H1 (cell line): ENCODE results near the gene TRABD2B. TPM values are rescaled to one million over a fixed set of nuclear protein-coding genes. Genes with fewer than 3 reads are reported as not detected.
A peak's percentile ranks its signal among the peaks of the same experiment; 100 is the strongest.

Source experiments
- CTCF ChIA-PET: fragments of 300-600 bp; sonication (Branson Sonifier 250); formaldehyde crosslinking; loops from one replicate; lab custom pipeline; 2021; ENCODE audit not compliant: partially characterized antibody; lab: Charles Lee
- POLR2A ChIA-PET: fragments of 300-600 bp; sonication (Branson Sonifier 250); formaldehyde crosslinking; loops from one replicate; lab custom pipeline; 2021; ENCODE audit warnings: inconsistent platforms; ENCODE audit not compliant: partially characterized antibody; lab: Charles Lee
- DNase-seq, 2 experiments: peaks; one replicate each; pipeline versions ENCODE4 v3.0.0 to v3.0.0-alpha.2; 2010 to 2022; ENCODE audit warnings: low spot score in 2 of 2, low read depth in 1 of 2, mixed read lengths in 1 of 2
- FAIRE-seq: peaks from 2 replicates; lab custom pipeline; 2011; peaks lifted over from hg19 to GRCh38; lab: Jason Lieb, UNC
- H2AFZ ChIP-seq: 2 replicates; pipeline ENCODE4 v1.8.1; 2012; ENCODE audit warnings: low read length, inconsistent platforms
- H2AK5ac ChIP-seq: 2 replicates; pipeline ENCODE4 v1.6.1; 2013; ENCODE audit warnings: low read depth, low read length
- H2BK120ac ChIP-seq: replicated peaks from 2 replicates; pipeline ENCODE3; 2013; ENCODE audit warnings: low read depth, low read length, inconsistent platforms
- H2BK12ac ChIP-seq: 2 replicates; pipeline ENCODE4 v1.6.1; 2013; ENCODE audit warnings: low read depth, low read length
- H2BK15ac ChIP-seq: 2 replicates; pipeline ENCODE4 v1.6.1; 2013; ENCODE audit warnings: low read length
- H2BK20ac ChIP-seq: 2 replicates; pipeline ENCODE4 v1.6.1; 2013; ENCODE audit warnings: low read length
- H2BK5ac ChIP-seq: 2 replicates; pipeline ENCODE4 v1.6.1; 2013; ENCODE audit warnings: low read depth, low read length
- H3K14ac ChIP-seq: 2 replicates; pipeline ENCODE4 v1.6.1; 2013; ENCODE audit warnings: inconsistent platforms; ENCODE audit not compliant: insufficient read length
- H3K18ac ChIP-seq: 2 replicates; pipeline ENCODE4 v1.6.1; 2013; ENCODE audit warnings: low read length; ENCODE audit errors: extremely low read depth
- H3K23ac ChIP-seq: 2 replicates; pipeline ENCODE4 v1.6.1; 2013; ENCODE audit warnings: inconsistent platforms; ENCODE audit not compliant: insufficient read length
- H3K23me2 ChIP-seq: 2 replicates; pipeline ENCODE4 v1.6.1; 2013; ENCODE audit warnings: low read depth, low read length
- H3K27ac ChIP-seq: 2 replicates; pipeline ENCODE4 v1.6.1; 2011; ENCODE audit warnings: low read depth, low read length, inconsistent platforms
- H3K27me3 ChIP-seq, 4 experiments: replicated peaks in 1 of 4; 1 replicate in 1 of 4; 2 replicates in 3 of 4; pipeline versions ENCODE4 v1.6.1 to v1.8.1; 2011 to 2013; ENCODE audit warnings: low read length in 3 of 4, mild to moderate bottlenecking in 3 of 4, inconsistent platforms in 2 of 4, mixed read lengths in 2 of 4, moderate library complexity in 1 of 4; ENCODE audit not compliant: control insufficient read depth in 3 of 4, insufficient read depth in 3 of 4; ENCODE audit errors: extremely low read depth in 1 of 4
- H3K36me3 ChIP-seq, 4 experiments: 2 replicates each; pipeline versions ENCODE4 v1.6.1 to v1.8.1; 2011 to 2013; ENCODE audit warnings: mild to moderate bottlenecking in 4 of 4, low read length in 3 of 4, moderate library complexity in 2 of 4, control low read depth in 1 of 4, inconsistent platforms in 1 of 4; ENCODE audit not compliant: insufficient read depth in 4 of 4, control insufficient read depth in 2 of 4
- H3K4ac ChIP-seq: replicated peaks from 2 replicates; pipeline ENCODE3; 2013; ENCODE audit warnings: low read length, low read depth, mixed read lengths, inconsistent platforms; ENCODE audit not compliant: insufficient read length
- H3K4me1 ChIP-seq, 4 experiments: replicated peaks in 1 of 4; 1 replicate in 1 of 4; 2 replicates in 3 of 4; pipeline versions ENCODE4 v1.6.1 to v1.8.1; 2011 to 2013; ENCODE audit warnings: low read length in 3 of 4, inconsistent platforms in 2 of 4, mixed read lengths in 1 of 4; ENCODE audit not compliant: insufficient read depth in 4 of 4, control insufficient read depth in 3 of 4
- H3K4me2 ChIP-seq, 2 experiments: 2 replicates each; pipeline versions ENCODE4 v1.6.1 to v1.8.1; 2011 to 2013; ENCODE audit warnings: low read depth in 2 of 2, low read length in 2 of 2, control low read depth in 1 of 2, inconsistent platforms in 1 of 2, mild to moderate bottlenecking in 1 of 2; ENCODE audit not compliant: insufficient read depth in 1 of 2
- H3K4me3 ChIP-seq, 4 experiments: fragments of 200-600, 300-600 bp in 1 of 4; sonication (generic), shearing (Covaris generic), sonication (Bioruptor Twin) in 1 of 4; 2 replicates each; pipeline versions ENCODE4 v1.5.1 to v1.8.1; 2011 to 2016; ENCODE audit warnings: low read length in 4 of 4, low read depth in 3 of 4, control low read depth in 2 of 4, inconsistent platforms in 2 of 4, mild to moderate bottlenecking in 2 of 4, mixed read lengths in 1 of 4, moderate library complexity in 1 of 4; ENCODE audit not compliant: insufficient read depth in 2 of 4; ENCODE audit errors: extremely low read depth in 1 of 4
- H3K56ac ChIP-seq: replicated peaks from 2 replicates; pipeline ENCODE3; 2013; ENCODE audit warnings: low read depth, mild to moderate bottlenecking, mixed read lengths, low read length, inconsistent platforms; ENCODE audit not compliant: insufficient read length
- H3K79me1 ChIP-seq: 2 replicates; pipeline ENCODE4 v1.6.1; 2013; ENCODE audit warnings: low read depth, low read length, control low read depth
- H3K79me2 ChIP-seq, 2 experiments: 2 replicates each; pipeline versions ENCODE4 v1.6.1 to v1.8.1; 2012 to 2013; ENCODE audit warnings: low read length in 2 of 2, mild to moderate bottlenecking in 2 of 2, inconsistent platforms in 1 of 2; ENCODE audit not compliant: insufficient read depth in 2 of 2, control insufficient read depth in 1 of 2
- H3K9ac ChIP-seq, 4 experiments: replicated peaks in 1 of 4; 1 replicate in 1 of 4; 2 replicates in 3 of 4; pipeline versions ENCODE4 v1.6.1 to v1.8.1; 2011 to 2013; ENCODE audit warnings: low read depth in 3 of 4, low read length in 3 of 4, control low read depth in 2 of 4, mild to moderate bottlenecking in 2 of 4, moderate library complexity in 2 of 4, inconsistent platforms in 1 of 4; ENCODE audit errors: extremely low read depth in 1 of 4
- H3K9me3 ChIP-seq, 2 experiments: 2 replicates each; pipeline versions ENCODE4 v1.6.1 to v1.8.1; 2012 to 2013; ENCODE audit warnings: mild to moderate bottlenecking in 2 of 2, moderate library complexity in 2 of 2, control low read depth in 1 of 2, inconsistent platforms in 1 of 2, low read depth in 1 of 2, low read length in 1 of 2, mixed read lengths in 1 of 2; ENCODE audit not compliant: insufficient read depth in 2 of 2
- H4K20me1 ChIP-seq, 2 experiments: replicated peaks in 1 of 2; 2 replicates each; pipeline versions ENCODE3 to v1.8.1; 2011 to 2013; ENCODE audit warnings: inconsistent platforms in 2 of 2, low read length in 2 of 2, mild to moderate bottlenecking in 1 of 2; ENCODE audit not compliant: insufficient read depth in 2 of 2, control insufficient read depth in 1 of 2
- H4K5ac ChIP-seq: 2 replicates; pipeline ENCODE4 v1.6.1; 2013; ENCODE audit warnings: low read length, low read depth, mixed read lengths, inconsistent platforms; ENCODE audit not compliant: insufficient read length
- H4K8ac ChIP-seq: 2 replicates; pipeline ENCODE4 v1.8.0; 2013; ENCODE audit warnings: mild to moderate bottlenecking, moderate library complexity, low read length, inconsistent platforms; ENCODE audit not compliant: insufficient read depth; ENCODE audit errors: extremely low read depth
- H4K91ac ChIP-seq: replicated peaks from 2 replicates; pipeline ENCODE3; 2013; ENCODE audit warnings: low read length, mixed read lengths, inconsistent platforms; ENCODE audit not compliant: insufficient read length
- ATF3 ChIP-seq: IDR thresholded peaks from 2 replicates; pipeline ENCODE4 v1.6.1; 2011; ENCODE audit warnings: low read depth, mild to moderate bottlenecking, low read length; ENCODE audit not compliant: insufficient read depth
- BRCA1 ChIP-seq: IDR thresholded peaks from 2 replicates; pipeline ENCODE4 v1.6.1; 2012; ENCODE audit warnings: low read depth, low read length, improper control_type of control experiment
- CHD1 ChIP-seq: IDR thresholded peaks from 2 replicates; pipeline ENCODE4 v1.6.1; 2012; ENCODE audit warnings: low read depth, low read length, improper control_type of control experiment
- HDAC6 ChIP-seq: IDR thresholded peaks from one replicate; pipeline ENCODE4 v1.7.1; 2012; ENCODE audit warnings: low read depth, mild to moderate bottlenecking, inconsistent platforms, low read length, moderate library complexity
- JUN ChIP-seq: IDR thresholded peaks from 2 replicates; pipeline ENCODE4 v1.6.1; 2011; ENCODE audit warnings: low read depth, mild to moderate bottlenecking, improper control_type of control experiment, low read length
- POU5F1 ChIP-seq: IDR thresholded peaks from 2 replicates; pipeline ENCODE4 v1.6.1; 2011; ENCODE audit warnings: low read depth, mild to moderate bottlenecking, low read length, moderate library complexity
- RAD21 ChIP-seq, 2 experiments: IDR thresholded peaks in 1 of 2; conservative IDR thresholded peaks in 1 of 2; 2 replicates each; pipeline ENCODE4 v1.6.1; 2011; ENCODE audit warnings: low read depth in 2 of 2, low read length in 2 of 2, improper control_type of control experiment in 1 of 2, inconsistent platforms in 1 of 2, mild to moderate bottlenecking in 1 of 2, moderate library complexity in 1 of 2
- RFX5 ChIP-seq: IDR thresholded peaks from 2 replicates; pipeline ENCODE4 v1.6.1; 2011; ENCODE audit warnings: low read depth, low read length, improper control_type of control experiment, borderline replicate concordance
- TEAD4 ChIP-seq: IDR thresholded peaks from 2 replicates; pipeline ENCODE4 v1.6.1; 2012; ENCODE audit warnings: low read depth, low read length, inconsistent platforms, mixed read lengths
- WGBS, 2 experiments: shearing (Covaris generic) in 1 of 2; methylation state at CpG; one replicate each; pipeline versions ENCODE4 v1.1.6 to v1.1.7; 2013 to 2015; ENCODE audit warnings: low lambda C conversion rate in 2 of 2, mixed read lengths in 2 of 2, inconsistent platforms in 1 of 2, low coverage in 1 of 2, missing lambda C conversion rate in 1 of 2; ENCODE audit not compliant: insufficient replicate concordance in 2 of 2, insufficient coverage in 1 of 2, insufficient read length in 1 of 2; ENCODE audit errors: extremely low coverage in 1 of 2, missing lambda C conversion rate in 1 of 2; 5-methylcytosine and 5-hydroxymethylcytosine counted together
- polyA plus RNA-seq, 7 experiments: library from polyadenylated mRNA; depleted of rRNA in 3 of 7; stranded (reverse) in 5 of 7; unstranded in 2 of 7; fragments of >200 nt in 5 of 7; fragments of 200-250 nt in 2 of 7; gene quantifications; 1 replicate in 5 of 7; 2 replicates in 1 of 7; 4 replicates in 1 of 7; pipeline versions ENCODE4 v1.2.1 to v1.2.3, GENCODE V29; 2011 to 2013; ENCODE audit warnings: missing spikeins in 2 of 7, mixed read lengths in 2 of 7
- total RNA-seq: library from RNA; stranded (reverse); fragmentation: NEBNext Ultra II Directional; extraction: Animal tissue kit (Norgen Biotek cat#: 25700); gene quantifications from 2 replicates; pipeline ENCODE4 v1.2.1, GENCODE V29; 2021
- TF ChIP-seq, protein P1 (sequence below): IDR thresholded peaks from 2 replicates; pipeline ENCODE4 v1.6.1; 2011; ENCODE audit warnings: low read length, improper control_type of control experiment
- TF ChIP-seq, protein P2 (sequence below): IDR thresholded peaks from 2 replicates; pipeline ENCODE4 v1.6.1; 2012; ENCODE audit warnings: low read length, inconsistent platforms

The TRABD2B gene
- total and polyA plus RNA-seq, 2 of the 8 experiments (the other 6 are each of a cell fraction or from before 2014, with no cell fraction given): 0.95 to 3.4 TPM

DNA sequence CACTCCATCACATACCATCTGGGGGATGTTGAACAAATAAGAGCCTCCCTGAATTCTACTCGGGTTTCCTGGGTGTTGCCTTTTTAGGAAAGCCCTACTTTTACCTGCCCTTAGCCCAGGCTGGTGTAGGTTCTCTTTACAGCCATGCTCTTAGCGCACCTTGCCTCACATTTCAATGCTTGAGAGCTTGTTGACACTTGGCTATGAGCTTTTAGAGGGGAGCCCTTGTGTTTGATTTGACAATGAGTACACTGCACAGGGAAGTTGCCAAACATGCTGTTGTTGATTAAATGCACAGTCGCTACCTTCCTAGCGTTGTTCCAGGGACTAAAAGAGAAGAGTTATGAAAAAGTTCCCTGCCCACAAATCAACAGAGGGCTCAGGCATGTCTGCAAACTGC lies 103.8 kb downstream of the TRABD2B start:
- Histone ChIP-seq H3K79me2 (no peaks in the 10 kb centered on the region), H3K14ac (no peak overlapping the region), H3K4me1 (peaks cover 18 to 34% (median 22%) of the 10 kb centered on the region in 4 experiments), H3K27me3 (no peaks in the 10 kb centered on the region), H3K4ac (no peak overlapping the region), H2BK120ac (no peak overlapping the region), H2AFZ (no peak overlapping the region), H3K4me2 (no peak overlapping the region; a peak in 1 of 4 replicates), H4K5ac (no peak overlapping the region), H2BK5ac (no peak overlapping the region), H3K4me3 (no peak overlapping the region), H3K23ac (no peak overlapping the region), H3K23me2 (no peaks in the 10 kb centered on the region; the same call in 1 of the 2 replicates), H2BK15ac (no peak overlapping the region), H3K27ac (no peak overlapping the region), H4K20me1 (peaks cover 0 to 2% of the 10 kb centered on the region in 2 experiments), H3K36me3 (no peaks in the 10 kb centered on the region), H3K79me1 (no peaks in the 10 kb centered on the region), H3K56ac (no peak overlapping the region), H3K9me3 (no peaks in the 10 kb centered on the region), H4K8ac (no peak overlapping the region), H2BK20ac (no peak overlapping the region), H2AK5ac (no peak overlapping the region), H2BK12ac (no peak overlapping the region), H3K9ac (no peak overlapping the region), H4K91ac (no peak overlapping the region), H3K18ac (no peak overlapping the region)
- peak; percentile 48 for FAIRE-seq
- no peak for DNase-seq
- 89% methylated on average over 4 of the region's 4 CpGs; no CpG with 5 or more reads in 1 of the 2 experiments for WGBS, 2 experiments
- ChIA-PET CTCF (interaction anchor here (0.7 kb wide), 1 partner anchor 11 kb away, joined by 3 read pairs; no protein-coding TSS in a partner anchor), POLR2A (no interaction called here)
- TF ChIP-seq, protein P1, sequence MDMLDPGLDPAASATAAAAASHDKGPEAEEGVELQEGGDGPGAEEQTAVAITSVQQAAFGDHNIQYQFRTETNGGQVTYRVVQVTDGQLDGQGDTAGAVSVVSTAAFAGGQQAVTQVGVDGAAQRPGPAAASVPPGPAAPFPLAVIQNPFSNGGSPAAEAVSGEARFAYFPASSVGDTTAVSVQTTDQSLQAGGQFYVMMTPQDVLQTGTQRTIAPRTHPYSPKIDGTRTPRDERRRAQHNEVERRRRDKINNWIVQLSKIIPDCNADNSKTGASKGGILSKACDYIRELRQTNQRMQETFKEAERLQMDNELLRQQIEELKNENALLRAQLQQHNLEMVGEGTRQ: no peak
- TF ChIP-seq TEAD4 (no peak), CHD1 (no peak), RFX5 (no peak), HDAC6 (no peak), BRCA1 (no peak), RAD21 (IDR thresholded peaks at IDR 0.05 in 1 of 2, conservative IDR thresholded peaks at IDR 0.05 in 1 of 2; ENCODE audit: low read depth in 2 of 2, low read length in 2 of 2) (no peak), POU5F1 (no peak), JUN (no peak), ATF3 (no peak)
- TF ChIP-seq, protein P2, sequence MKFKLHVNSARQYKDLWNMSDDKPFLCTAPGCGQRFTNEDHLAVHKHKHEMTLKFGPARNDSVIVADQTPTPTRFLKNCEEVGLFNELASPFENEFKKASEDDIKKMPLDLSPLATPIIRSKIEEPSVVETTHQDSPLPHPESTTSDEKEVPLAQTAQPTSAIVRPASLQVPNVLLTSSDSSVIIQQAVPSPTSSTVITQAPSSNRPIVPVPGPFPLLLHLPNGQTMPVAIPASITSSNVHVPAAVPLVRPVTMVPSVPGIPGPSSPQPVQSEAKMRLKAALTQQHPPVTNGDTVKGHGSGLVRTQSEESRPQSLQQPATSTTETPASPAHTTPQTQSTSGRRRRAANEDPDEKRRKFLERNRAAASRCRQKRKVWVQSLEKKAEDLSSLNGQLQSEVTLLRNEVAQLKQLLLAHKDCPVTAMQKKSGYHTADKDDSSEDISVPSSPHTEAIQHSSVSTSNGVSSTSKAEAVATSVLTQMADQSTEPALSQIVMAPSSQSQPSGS: no peak
